Peyer's patch (tissue), 4 donors: ENCODE measurements around the gene SNRNP70.

Source experiments
- CTCF ChIP-seq, 6 experiments: fragments of 450-650 bp in 4 of 6; fragments of 200-600 bp in 2 of 6; sonication (generic) in 1 of 6; IDR thresholded peaks; one replicate each; pipeline ENCODE4 v1.5.1; 2017 to 2019; ENCODE audit warnings: antibody characterized with exemption in 6 of 6, mild to moderate bottlenecking in 3 of 6, moderate library complexity in 1 of 6
- POLR2A ChIP-seq, 2 donors: fragments of 450-650 bp; IDR thresholded peaks; one replicate each; pipeline ENCODE4 v1.5.1; 2017; ENCODE audit warnings: antibody characterized with exemption in 2 of 2, mild to moderate bottlenecking in 2 of 2, moderate library complexity in 2 of 2

- TF ChIP-seq CTCF (IDR thresholded peaks at IDR 0.05) (no peak), POLR2A (IDR thresholded peaks at IDR 0.05) (no peak)
Measured at GRCh38 chr19:49126575-49126974, 41.3 kb downstream of the SNRNP70 start.
